T-helper 22 cell (primary cell): Measurements from ENCODE around the gene RALGAPA1.
"Not testable (repeated sequence)": the region's sequence is repeated elsewhere in the genome, so short reads cannot be mapped to it uniquely, and the experiment has no call there.

ENCODE experiments used
- DNase-seq: peaks from one replicate; pipeline ENCODE4 v3.0.0-alpha.2; 2020; ENCODE audit warnings: low read depth

The RALGAPA1 gene

GRCh38 chr14:35626947-35627346 lies 182.1 kb downstream of the RALGAPA1 start:
- DNase-seq = not testable (repeated sequence)

GRCh38 chr14:35621996-35622395 lies 187.1 kb downstream of the RALGAPA1 start:
- DNase-seq = not testable (repeated sequence)

- DNase-seq = not testable (repeated sequence)
These were observed 189.1 kb downstream of the RALGAPA1 start for GRCh38 chr14:35619998-35620397.

DNA sequence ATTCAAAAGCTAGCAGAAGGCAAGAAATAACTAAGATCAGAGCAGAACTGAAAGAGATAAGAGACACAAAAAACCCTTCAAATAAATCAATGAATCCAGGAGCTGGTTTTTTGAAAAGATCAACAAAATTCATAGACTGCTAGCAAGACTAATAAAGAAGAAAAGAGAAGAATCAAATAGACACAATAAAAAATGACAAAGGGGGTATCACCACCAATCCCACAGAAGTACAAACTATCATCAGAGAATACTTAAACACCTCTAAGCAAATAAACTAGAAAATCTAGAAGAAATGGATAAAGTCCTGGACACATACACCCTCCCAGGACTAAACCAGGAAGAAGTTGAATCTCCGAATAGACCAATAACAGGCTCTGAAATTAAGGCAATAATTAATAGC lies 189.6 kb downstream of the RALGAPA1 start:
- DNase-seq = not testable (repeated sequence)

DNA sequence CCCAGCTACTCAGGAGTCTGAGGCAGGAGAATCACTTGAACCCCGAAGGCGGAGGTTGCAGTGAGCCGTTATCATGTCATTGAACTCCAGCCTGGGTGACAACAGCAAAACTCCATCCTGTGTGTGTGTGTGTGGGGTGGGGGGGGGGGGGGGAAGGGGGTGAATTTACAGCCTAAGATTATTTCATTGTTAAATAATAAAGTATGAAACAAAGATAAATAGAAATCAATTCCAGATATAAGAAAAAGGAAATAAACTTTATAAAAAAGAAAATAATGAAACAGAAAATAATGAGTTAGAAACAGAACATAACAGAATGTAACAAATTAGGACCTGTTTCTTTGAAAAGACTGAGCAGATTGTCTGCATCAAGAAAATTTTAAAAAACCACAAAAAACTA lies 191.6 kb downstream of the RALGAPA1 start:
- DNase-seq = no peak

DNA sequence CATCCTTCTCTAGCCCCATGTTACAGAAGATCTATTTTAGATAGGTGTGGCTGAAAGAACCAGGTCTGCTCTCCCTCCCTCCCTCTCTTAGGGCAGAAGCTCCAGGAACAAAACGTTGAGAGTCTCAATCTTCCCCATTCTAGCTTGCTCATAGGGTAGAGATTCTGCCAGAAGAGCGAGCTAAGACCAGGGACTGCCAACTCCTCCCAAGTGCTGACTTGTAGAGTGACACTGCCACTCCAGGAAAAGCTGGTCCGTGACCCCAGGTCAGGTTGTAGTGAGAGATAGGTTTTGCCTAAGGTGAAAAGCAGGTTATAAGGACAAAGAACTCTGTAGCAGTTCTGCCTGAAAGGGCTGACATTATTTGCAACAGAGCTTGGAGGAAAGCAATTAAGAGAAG lies 201.7 kb downstream of the RALGAPA1 start:
- no peak for DNase-seq

DNA sequence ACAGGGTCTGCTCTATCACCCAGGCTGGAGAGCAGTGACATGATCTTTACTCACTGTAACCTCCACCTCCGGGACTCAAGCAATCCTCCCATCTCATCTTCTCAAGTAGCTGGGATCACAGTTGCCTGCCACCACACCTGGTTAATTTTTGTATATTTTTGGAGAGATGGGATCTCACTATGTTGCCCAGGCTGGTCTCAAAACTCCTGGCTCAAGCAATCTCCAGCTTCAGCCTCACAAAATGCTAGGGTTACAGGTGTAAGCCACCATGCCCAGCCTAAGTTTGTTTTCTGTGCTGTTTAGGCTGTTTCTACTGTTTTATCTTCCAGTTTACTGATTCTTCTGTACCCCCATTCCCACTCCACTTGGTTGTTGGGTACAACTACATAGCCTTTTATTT lies 208.8 kb downstream of the RALGAPA1 start:
- no peak for DNase-seq

DNA sequence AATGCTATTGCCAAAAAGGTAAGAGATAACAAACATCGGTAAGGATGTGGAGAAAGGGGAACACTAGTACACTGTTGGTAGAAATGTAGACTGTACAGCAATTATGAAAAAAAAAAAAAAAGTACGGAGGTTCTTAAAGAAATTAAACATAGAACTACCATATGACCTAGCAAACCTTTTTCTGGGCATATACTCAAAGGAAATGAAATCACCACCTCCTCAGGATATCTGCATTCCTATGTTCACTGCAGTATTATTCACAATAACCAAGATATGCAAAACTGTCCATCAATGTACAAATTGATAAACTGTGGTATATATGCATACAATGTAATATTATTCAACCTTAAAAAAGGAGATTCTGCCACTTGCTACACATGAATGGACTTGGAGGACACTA lies 214.5 kb downstream of the RALGAPA1 start:
- DNase-seq = no peak

DNA sequence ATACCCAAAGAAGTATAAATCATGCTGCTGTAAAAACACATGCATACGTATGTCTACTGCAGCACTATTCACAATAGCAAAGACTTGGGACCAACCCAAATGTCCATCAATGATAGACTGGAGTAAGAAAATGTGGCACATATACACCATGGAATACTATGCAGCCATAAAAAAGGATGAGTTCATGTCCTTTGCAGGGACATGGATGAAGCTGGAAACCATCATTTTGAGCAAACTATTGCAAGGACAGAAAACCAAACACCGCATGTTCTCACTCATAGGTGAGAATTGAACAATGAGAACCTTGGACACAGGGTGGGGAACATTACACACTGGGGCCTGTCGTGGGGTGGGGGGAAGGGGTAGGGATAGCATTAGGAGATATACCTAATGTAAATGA lies 221.7 kb downstream of the RALGAPA1 start:
- not testable (repeated sequence) for DNase-seq

DNA sequence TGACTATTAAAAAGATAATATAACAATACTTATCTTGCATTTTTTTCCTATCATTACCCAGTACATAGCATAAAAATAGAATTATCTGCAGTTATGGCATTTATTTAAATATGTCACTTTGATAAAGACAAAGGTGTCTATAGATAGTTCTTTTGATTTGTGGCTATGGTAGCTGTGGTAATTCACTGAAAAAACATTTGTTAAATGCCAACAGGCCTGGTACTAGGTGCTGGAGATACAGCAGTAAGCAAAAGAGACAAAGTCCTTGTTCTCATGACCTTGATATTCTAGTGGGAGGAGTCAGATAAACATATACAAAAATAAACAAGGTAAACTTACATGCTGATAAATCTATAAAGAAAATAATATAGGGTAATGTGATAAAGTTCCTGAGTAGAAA lies 230.5 kb downstream of the RALGAPA1 start:
- DNase-seq = no peak

DNA sequence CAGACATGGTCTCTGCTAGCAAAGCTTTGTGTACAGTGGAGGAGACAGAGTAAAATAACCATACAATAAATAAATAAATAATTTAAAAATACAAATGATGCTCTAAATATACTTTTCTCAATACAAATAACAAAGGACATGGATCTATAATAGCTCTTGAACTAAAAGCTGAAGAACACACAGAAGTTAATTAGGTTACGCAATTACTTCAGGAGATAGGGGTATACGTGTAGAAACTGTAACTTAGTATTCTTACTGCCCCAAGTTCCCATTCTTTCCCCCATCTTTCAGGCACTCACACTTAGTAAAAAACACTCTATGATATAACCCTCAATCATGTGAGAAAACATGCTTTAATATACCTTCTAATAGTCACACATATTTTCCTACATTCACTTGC lies 231.0 kb downstream of the RALGAPA1 start:
- no peak for DNase-seq

GRCh38 chr14:35576856-35577255 lies 232.2 kb downstream of the RALGAPA1 start:
- DNase-seq = no peak

DNA sequence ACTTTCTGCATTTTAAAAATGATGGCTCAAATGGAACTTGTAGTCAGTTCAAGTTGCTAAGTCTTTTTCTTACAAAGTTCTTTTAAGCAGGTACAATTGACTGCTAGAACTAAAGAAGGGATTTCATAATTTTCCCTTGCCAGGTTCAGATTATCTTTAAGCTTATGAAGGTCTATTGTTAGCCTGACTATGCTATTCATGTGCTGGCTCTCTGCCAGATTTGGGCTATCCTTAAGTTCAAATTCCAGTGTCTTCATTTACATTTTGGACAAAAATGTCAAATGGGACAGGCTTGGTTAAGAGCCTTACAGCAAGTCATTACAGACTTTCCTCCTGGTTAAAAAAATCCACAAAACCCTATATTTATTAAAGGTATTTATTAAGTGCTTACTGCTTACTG lies 232.8 kb downstream of the RALGAPA1 start:
- DNase-seq = no peak

DNA sequence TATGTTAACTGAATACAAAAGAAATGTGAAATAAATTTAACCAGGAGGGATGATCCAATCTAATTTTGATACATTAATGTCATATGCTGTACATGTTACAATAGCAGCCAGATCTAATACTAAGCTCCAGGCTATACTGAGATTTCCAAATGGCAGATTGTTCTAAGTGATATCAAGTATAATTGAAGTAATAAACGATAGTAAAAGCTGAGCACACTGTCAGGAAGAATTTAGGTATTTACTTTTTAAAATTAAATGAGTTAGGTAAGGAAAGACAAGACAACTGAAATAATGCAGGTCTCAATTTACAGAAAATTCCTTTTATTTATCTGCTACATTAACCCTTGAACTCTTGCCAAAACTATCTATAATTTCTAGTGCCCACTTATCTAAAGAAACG lies 235.2 kb downstream of the RALGAPA1 start:
- no peak for DNase-seq

- no peak for DNase-seq
These were observed 237.5 kb downstream of the RALGAPA1 start for GRCh38 chr14:35571598-35571997.

DNA sequence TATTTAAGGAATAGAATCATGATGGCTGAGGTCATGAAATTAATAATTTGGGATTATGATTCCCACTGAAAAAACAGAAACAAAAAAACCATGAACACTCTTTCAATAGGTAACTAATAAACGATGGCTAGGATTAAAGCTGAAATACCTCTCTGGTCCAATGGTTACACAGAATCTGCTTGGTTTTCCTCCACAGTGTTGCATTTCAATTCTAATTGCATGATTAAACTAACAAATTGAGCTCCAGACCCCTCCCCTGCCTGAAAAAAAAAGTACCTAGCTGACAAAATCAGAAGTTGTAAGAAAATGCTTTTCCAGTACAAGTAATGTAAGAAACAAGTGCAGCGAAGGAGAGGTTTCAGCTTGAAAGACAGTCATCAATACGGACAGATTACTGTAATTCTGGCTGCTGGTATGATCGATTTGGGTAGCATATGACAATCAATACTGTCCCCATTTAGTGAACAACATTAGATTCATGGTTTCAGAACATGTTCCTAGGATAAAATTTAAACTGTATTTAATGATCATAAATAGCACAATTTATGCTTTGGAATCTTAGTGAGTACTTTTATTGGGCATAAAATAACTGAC lies 243.1 kb downstream of the RALGAPA1 start:
- no peak for DNase-seq

GRCh38 chr14:35558680-35559079 lies 250.4 kb downstream of the RALGAPA1 start:
- DNase-seq = no peak

DNA sequence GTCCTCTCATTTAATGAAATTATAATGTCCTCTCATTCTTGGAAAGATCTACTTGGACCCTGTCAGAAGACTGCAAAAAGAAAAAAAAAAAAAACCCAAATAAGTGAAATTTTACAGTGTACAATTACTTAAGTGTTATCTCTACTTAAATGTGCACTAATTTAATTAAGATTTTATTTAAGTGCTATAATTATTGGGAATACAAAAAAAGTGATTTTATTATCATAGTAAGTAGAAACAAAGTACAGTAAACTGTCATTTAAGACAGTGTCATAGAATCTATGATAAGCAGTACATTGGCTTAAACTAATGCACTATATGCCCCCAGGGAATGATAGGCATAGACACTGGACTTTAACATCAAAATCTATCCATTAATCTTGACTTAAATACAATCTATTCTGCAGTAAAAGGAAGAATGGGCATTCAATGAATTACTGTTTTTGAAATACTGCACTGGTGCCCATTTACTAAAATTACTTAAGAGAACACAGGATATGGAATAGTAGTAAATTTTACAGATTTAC lies 251.8 kb downstream of the RALGAPA1 start:
- no peak for DNase-seq

DNA sequence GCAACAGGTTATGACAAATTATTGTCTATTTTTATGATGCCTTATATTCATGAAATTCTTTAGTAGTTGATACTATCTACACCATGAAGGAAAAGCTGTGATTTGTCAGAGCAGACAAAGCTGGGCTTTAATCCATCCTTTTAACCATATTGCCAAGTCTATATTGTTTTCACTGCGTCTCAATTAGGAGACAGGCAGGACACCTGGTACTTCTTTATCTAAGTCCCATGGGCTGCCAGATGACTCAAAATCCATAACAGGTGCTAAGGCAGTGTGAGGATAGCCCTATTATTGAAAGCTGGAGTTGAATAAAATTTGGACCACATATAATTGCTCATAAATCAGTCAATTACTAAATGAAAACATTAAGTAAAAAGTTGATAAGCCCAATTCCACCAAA lies 252.5 kb downstream of the RALGAPA1 start:
- no peak for DNase-seq

DNA sequence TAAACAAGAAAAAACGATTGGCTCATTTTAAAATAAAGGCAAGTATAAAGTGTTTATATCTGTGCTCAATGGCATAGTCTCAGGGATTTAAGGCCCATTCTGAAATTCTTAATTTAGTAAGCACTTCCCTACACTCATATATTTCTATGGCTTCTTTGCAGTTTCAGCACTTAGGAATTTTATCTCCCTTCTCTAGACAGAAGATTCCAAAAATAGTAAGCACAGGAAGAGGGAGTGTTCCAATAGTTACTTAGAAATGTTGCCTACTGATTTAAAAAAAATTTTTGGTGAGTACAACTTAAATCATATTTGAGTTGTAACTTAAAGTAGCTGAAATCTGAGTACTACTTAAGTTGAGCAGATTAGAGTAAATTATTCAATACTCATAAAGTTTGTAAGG lies 255.3 kb downstream of the RALGAPA1 start:
- DNase-seq = no peak

GRCh38 chr14:35551081-35551480 lies 258.0 kb downstream of the RALGAPA1 start:
- no peak for DNase-seq

GRCh38 chr14:35549551-35549950 lies 259.5 kb downstream of the RALGAPA1 start:
- no peak for DNase-seq

DNA sequence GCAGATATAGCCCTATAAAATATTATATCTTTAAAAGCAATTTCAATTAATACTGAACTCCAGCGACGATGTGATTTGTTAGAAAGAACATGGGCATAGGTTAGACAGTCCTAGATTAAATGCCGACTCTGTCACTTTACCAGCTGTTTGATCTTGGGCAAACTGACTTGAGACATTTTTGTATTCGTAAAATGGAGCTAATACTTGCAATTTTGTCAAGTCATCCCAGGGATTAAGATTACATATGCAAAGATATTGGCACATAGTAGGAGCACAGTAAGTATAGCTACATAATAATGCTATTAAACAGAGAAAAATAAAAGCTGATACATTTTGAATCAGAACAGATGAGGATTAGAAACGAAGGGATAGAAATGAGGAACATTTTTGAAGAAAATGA lies 266.1 kb downstream of the RALGAPA1 start:
- DNase-seq = no peak

DNA sequence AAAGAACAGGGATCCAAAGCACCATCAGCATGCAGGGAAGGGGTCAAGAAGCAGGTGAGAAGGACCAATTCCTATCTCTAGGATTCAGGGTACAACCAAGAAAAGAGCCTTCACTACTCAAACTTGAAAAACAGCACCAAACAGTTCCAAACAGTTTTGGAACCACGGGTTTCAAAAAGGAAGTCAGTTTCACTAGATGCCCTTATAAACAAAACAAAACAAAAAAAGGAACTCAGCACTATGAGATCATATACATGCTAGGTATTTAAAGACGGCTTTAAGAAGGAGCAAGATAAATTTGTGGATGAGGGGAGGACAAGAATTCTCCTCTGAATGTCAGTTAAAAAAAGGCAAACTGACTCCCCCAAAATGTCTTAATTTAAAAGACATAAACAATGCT lies 269.1 kb downstream of the RALGAPA1 start:
- DNase-seq = no peak
